ENCODE results near the gene RERG.

The RERG gene

DNA sequence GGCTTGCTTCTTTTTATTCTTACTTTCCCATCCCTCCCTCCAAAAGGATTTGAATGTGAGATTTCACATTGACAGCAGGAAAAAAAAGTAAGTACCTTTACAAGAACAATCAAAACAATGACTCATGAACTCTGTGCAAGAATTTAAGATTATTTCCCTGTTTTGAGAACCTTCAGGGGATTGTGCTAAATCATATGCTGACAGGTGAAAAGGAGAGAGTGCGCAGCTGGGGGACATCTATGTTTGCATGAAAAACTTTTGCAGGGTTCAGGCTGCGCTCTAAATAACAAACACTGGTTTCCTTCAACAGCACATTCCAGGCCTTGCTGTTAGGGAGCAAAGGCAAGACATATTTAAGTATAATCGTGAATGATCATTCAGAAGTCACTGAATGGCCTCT lies 27.3 kb downstream of the RERG start:
- no peak overlapping the region for H3K4me3 ChIP-seq (ENCODE audit: low read depth, low read length)
- TF ChIP-seq, protein P1, sequence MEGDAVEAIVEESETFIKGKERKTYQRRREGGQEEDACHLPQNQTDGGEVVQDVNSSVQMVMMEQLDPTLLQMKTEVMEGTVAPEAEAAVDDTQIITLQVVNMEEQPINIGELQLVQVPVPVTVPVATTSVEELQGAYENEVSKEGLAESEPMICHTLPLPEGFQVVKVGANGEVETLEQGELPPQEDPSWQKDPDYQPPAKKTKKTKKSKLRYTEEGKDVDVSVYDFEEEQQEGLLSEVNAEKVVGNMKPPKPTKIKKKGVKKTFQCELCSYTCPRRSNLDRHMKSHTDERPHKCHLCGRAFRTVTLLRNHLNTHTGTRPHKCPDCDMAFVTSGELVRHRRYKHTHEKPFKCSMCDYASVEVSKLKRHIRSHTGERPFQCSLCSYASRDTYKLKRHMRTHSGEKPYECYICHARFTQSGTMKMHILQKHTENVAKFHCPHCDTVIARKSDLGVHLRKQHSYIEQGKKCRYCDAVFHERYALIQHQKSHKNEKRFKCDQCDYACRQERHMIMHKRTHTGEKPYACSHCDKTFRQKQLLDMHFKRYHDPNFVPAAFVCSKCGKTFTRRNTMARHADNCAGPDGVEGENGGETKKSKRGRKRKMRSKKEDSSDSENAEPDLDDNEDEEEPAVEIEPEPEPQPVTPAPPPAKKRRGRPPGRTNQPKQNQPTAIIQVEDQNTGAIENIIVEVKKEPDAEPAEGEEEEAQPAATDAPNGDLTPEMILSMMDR (IDR thresholded peaks at IDR 0.05; ENCODE audit: low read depth, low read length, missing control alignments) = no peak
- no peaks in the 10 kb centered on the region for H3K36me3 ChIP-seq (replicated peaks)
- DNase-seq = no peak
- in situ Hi-C loops (cut with HindIII; ENCODE audit: low pct_ligation_motif_present, low sequenced_read_pairs) = no loop called here
- no peaks in the 10 kb centered on the region for H3K27me3 ChIP-seq (replicated peaks)
- H3K27ac ChIP-seq = no peak overlapping the region

DNA sequence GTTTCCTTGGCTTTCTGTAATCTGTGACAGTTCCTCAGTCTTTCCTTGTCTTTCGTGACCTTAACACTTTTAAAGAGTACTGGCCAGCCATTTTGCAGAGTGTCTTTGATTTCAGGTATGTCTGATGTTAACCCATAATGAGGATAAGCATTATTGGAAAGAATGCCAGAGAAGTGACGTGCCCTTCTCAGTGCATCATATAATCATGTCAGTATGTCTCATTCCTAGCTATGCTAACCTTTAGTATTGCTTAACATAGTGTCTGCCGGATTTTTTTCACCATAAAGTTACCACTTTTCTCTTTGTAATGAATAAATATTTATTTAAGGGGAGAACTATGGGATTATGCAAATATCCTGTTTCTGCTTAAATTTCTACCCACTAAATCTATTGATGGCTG lies 28.5 kb downstream of the RERG start:
- Histone ChIP-seq H3K36me3 (replicated peaks) (no peaks in the 10 kb centered on the region), H3K27ac (no peak overlapping the region), H3K4me3 (ENCODE audit: low read depth, low read length) (no peak overlapping the region), H3K27me3 (replicated peaks) (no peaks in the 10 kb centered on the region)
- no peak for DNase-seq
- in situ Hi-C loops (cut with HindIII; ENCODE audit: low pct_ligation_motif_present, low sequenced_read_pairs) = no loop called here
- TF ChIP-seq, protein P1 (IDR thresholded peaks at IDR 0.05; ENCODE audit: low read depth, low read length, missing control alignments) = no peak

DNA sequence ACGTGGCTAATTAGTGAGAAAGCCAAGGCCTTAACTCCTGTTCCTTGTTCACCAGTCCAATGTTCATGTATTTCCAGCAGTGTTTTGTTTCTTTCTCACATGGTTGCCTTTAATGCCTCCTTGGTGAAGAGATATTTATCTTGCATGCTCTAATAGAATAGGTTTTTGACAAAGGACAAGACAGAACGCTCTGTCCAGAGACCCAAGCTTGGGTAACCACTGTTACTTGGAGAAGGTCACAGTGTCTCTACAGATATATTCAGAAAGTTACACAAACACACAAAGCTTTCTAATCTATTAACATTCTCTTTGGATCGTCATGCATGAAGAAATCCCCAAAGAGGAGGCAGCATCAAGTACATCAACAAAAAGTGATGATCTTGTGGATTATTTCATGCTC lies 33.1 kb downstream of the RERG start:
- H3K27me3 ChIP-seq (replicated peaks) = no peaks in the 10 kb centered on the region
- H3K36me3 ChIP-seq (replicated peaks) = no peaks in the 10 kb centered on the region
- no peak for DNase-seq
- TF ChIP-seq, protein P1 (IDR thresholded peaks at IDR 0.05; ENCODE audit: low read depth, low read length, missing control alignments) = no peak
- no peak overlapping the region for H3K4me3 ChIP-seq (ENCODE audit: low read depth, low read length)
- no peak overlapping the region for H3K27ac ChIP-seq
- in situ Hi-C loops (cut with HindIII; ENCODE audit: low pct_ligation_motif_present, low sequenced_read_pairs) = no loop called here

DNA sequence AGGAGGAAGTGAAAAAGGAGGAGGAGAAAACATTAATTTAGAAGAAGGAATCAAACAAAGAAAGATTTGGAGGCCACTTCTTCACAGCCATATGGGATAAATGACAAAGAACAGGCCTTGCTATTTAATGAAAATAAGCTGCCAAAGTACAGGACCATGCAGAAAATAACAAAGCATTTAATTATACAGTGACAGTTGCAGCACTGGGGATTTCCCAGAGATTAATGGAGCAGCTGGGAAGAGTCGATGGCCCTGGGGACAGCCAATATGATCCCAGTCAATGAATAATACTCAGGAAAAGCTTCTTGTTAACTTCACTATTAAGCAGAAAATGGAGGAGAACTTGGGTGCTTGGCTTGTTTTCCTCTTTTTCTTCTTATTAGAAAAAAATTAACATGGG lies 34.6 kb downstream of the RERG start:
- in situ Hi-C loops (cut with HindIII; ENCODE audit: low pct_ligation_motif_present, low sequenced_read_pairs) = no loop called here
- Histone ChIP-seq H3K27me3 (replicated peaks) (no peaks in the 10 kb centered on the region), H3K4me3 (ENCODE audit: low read depth, low read length) (no peak overlapping the region), H3K36me3 (replicated peaks) (no peaks in the 10 kb centered on the region), H3K27ac (no peak overlapping the region)
- TF ChIP-seq, protein P1 (IDR thresholded peaks at IDR 0.05; ENCODE audit: low read depth, low read length, missing control alignments) = no peak
- no peak for DNase-seq

DNA sequence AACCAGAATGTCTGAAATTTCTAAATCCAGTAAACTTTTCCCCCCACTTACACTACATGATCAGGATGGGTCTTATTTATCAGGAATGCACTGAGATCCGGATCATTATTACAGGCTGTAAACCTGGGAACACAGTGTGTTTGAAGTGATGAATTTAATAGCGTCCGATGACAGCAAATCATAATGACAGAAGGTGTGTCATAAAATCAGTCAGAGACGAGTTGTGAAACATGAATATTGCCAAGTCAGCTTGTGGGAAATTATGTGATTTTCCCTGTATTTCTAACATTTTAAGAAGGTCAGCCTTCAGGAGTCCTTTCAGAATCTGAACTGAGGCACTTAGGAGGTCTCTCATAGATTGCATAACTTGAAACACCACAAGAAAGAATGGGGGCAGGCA lies 36.7 kb downstream of the RERG start:
- DNase-seq = no peak
- Histone ChIP-seq H3K27ac (no peak overlapping the region), H3K4me3 (ENCODE audit: low read depth, low read length) (no peak overlapping the region), H3K27me3 (replicated peaks) (no peaks in the 10 kb centered on the region), H3K36me3 (replicated peaks) (no peaks in the 10 kb centered on the region)
- TF ChIP-seq, protein P1 (IDR thresholded peaks at IDR 0.05; ENCODE audit: low read depth, low read length, missing control alignments) = no peak
- in situ Hi-C loops (cut with HindIII; ENCODE audit: low pct_ligation_motif_present, low sequenced_read_pairs) = no loop called here

DNA sequence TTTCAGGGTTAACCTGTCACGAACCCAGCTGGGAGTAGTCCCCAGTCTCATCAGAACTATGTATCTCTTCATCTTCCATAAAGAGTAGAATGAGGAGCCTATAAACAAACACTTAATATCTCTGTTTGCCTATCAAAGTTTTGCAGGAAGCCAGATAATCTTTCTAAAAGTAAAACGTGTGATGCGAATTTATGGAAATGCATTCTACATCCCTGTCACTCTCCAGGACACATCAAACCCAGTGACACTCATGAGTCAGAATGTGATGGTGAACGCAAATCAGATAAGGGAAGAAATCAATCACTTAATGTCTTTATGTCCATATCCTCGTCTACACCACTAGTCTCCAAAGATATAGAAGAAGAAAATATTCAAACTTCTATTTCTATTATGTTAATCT lies 37.4 kb downstream of the RERG start:
- TF ChIP-seq, protein P1 (IDR thresholded peaks at IDR 0.05; ENCODE audit: low read depth, low read length, missing control alignments) = no peak
- Histone ChIP-seq H3K27me3 (replicated peaks) (no peaks in the 10 kb centered on the region), H3K27ac (no peak overlapping the region), H3K4me3 (ENCODE audit: low read depth, low read length) (no peak overlapping the region), H3K36me3 (replicated peaks) (no peaks in the 10 kb centered on the region)
- in situ Hi-C loops (cut with HindIII; ENCODE audit: low pct_ligation_motif_present, low sequenced_read_pairs) = no loop called here
- no peak for DNase-seq

Data from brain microvascular endothelial cell (primary cell).